HepG2 (cell line): ENCODE measurements around the gene GOLGA6C. TPM values are rescaled to one million over a fixed set of nuclear protein-coding genes. Genes with fewer than 3 reads are reported as not detected.
A peak's percentile ranks its signal among the peaks of the same experiment; 100 is the strongest.

ENCODE experiments used
- ATAC-seq: fragments of 200-7000 bp; cut with Tn5 transposase; 3 replicates; pipeline ENCODE4 v1.9.1; 2020; ENCODE audit warnings: mild to moderate bottlenecking, moderate library complexity
- BruUV-seq: library from RNA; stranded (reverse); fragments of 400-500 nt; replicated peaks from 2 replicates; lab custom pipeline; 2021; lab: Mats Ljungman, UMichigan
- CTCF ChIA-PET: fragments of 300-600 bp; formaldehyde crosslinking; extraction: SDS; loops from one replicate; lab custom pipeline; 2021; ENCODE audit warnings: low total read pairs, inconsistent platforms, low intra/inter-chr PET ratio; lab: Yijun Ruan, JAX
- POLR2A ChIA-PET: fragments of 350-600 bp; sonication (Branson Sonifier 250); formaldehyde crosslinking; loops from one replicate; lab custom pipeline; 2020; ENCODE audit warnings: antibody characterized with exemption, inconsistent platforms; lab: Yijun Ruan, JAX
- DNase-seq: peaks from one replicate; pipeline ENCODE4 v3.0.0-alpha.2; 2015; ENCODE audit warnings: low spot score
- FAIRE-seq: peaks from 3 replicates; lab custom pipeline; 2011; peaks lifted over from hg19 to GRCh38; lab: Jason Lieb, UNC
- H2AFZ ChIP-seq: one replicate; pipeline ENCODE4 v1.6.1; 2011; ENCODE audit warnings: low read length, inconsistent platforms
- H3K27ac ChIP-seq: fragments of 300-600 bp; 3 replicates; pipeline ENCODE4 v1.8.0; 2011; ENCODE audit warnings: mixed run types, mild to moderate bottlenecking, mixed read lengths, low read length, inconsistent platforms; ENCODE audit not compliant: insufficient read depth; ENCODE audit errors: extremely low read length
- H3K27me3 ChIP-seq, 2 experiments: fragments of 200-600 bp in 1 of 2; 2 replicates in 1 of 2; 3 replicates in 1 of 2; pipeline versions ENCODE4 v1.6.0 to v1.8.0; 2011; ENCODE audit warnings: low read length in 2 of 2, mild to moderate bottlenecking in 2 of 2, moderate library complexity in 2 of 2, inconsistent platforms in 1 of 2; ENCODE audit not compliant: insufficient read depth in 2 of 2, control insufficient read depth in 1 of 2
- H3K36me3 ChIP-seq, 2 experiments: fragments of 200-600 bp in 1 of 2; replicated peaks in 1 of 2; 2 replicates in 1 of 2; 3 replicates in 1 of 2; pipeline versions ENCODE4 v1.5.1 to v1.8.0; 2011; ENCODE audit warnings: low read length in 2 of 2, inconsistent platforms in 1 of 2; ENCODE audit not compliant: insufficient read depth in 2 of 2, control insufficient read depth in 1 of 2
- H3K4me1 ChIP-seq: 2 replicates; pipeline ENCODE4 v1.5.1; 2012; ENCODE audit warnings: low read length, inconsistent platforms; ENCODE audit not compliant: insufficient read depth
- H3K4me2 ChIP-seq: 2 replicates; pipeline ENCODE4 v1.6.0; 2011; ENCODE audit warnings: low read depth, low read length, inconsistent platforms
- H3K4me3 ChIP-seq, 3 experiments: fragments of 200-600 bp in 1 of 3; sonication (generic), shearing (Covaris generic) in 1 of 3; replicated peaks in 1 of 3; 2 replicates each; pipeline ENCODE4 v1.5.1; 2011 to 2016; ENCODE audit warnings: low read length in 3 of 3, inconsistent platforms in 2 of 3, low read depth in 2 of 3, mild to moderate bottlenecking in 2 of 3, control low read depth in 1 of 3, mixed read lengths in 1 of 3; ENCODE audit not compliant: insufficient read depth in 1 of 3
- H3K79me2 ChIP-seq: one replicate; pipeline ENCODE4 v1.6.1; 2011; ENCODE audit warnings: low read length, inconsistent platforms; ENCODE audit not compliant: insufficient read depth
- H3K9ac ChIP-seq: 2 replicates; pipeline ENCODE4 v1.6.0; 2011; ENCODE audit warnings: mild to moderate bottlenecking, low read depth, low read length, inconsistent platforms; ENCODE audit not compliant: insufficient read depth
- H3K9me3 ChIP-seq: 2 replicates; pipeline ENCODE4 v1.5.1; 2012; ENCODE audit warnings: mild to moderate bottlenecking, low read length
- H4K20me1 ChIP-seq: 2 replicates; pipeline ENCODE4 v1.6.0; 2011; ENCODE audit warnings: inconsistent platforms, mild to moderate bottlenecking, low read length, moderate library complexity; ENCODE audit not compliant: insufficient read depth
- AGO2 ChIP-seq: fragments of 200-400 bp; formaldehyde crosslinking; optimal IDR thresholded peaks from 2 replicates; pipeline ENCODE3; 2017; ENCODE audit warnings: mild to moderate bottlenecking, low read depth, low read length, moderate library complexity
- AKAP8 ChIP-seq: sonication (generic); formaldehyde crosslinking; IDR thresholded peaks from 2 replicates; pipeline ENCODE4 v1.5.1; 2020; ENCODE audit warnings: mild to moderate bottlenecking, missing genetic modification reagents
- CEBPG ChIP-seq: IDR thresholded peaks from 2 replicates; pipeline ENCODE4 v1.6.1; 2016
- CENPBD1 ChIP-seq: sonication (generic); formaldehyde crosslinking; IDR thresholded peaks from 2 replicates; pipeline ENCODE4 v1.8.0; 2022; ENCODE audit warnings: missing genetic modification reagents, low read depth, mild to moderate bottlenecking, borderline replicate concordance
- FOXP4 ChIP-seq: sonication (generic); formaldehyde crosslinking; IDR thresholded peaks from 2 replicates; pipeline ENCODE4 v1.4.0; 2020; ENCODE audit warnings: missing genetic modification reagents
- MAFG ChIP-seq: sonication (generic); formaldehyde crosslinking; IDR thresholded peaks from 2 replicates; pipeline ENCODE4 v1.5.1; 2020; ENCODE audit warnings: mild to moderate bottlenecking, missing genetic modification reagents
- POLR2AphosphoS5 ChIP-seq: IDR thresholded peaks from 2 replicates; pipeline ENCODE4 v1.6.1; 2012; ENCODE audit warnings: low read depth, low read length
- RBM22 ChIP-seq: fragments of 200-400 bp; formaldehyde crosslinking; optimal IDR thresholded peaks from 2 replicates; pipeline ENCODE3; 2017; ENCODE audit warnings: mild to moderate bottlenecking, low read length, moderate library complexity
- SRSF1 ChIP-seq: fragments of 200-400 bp; formaldehyde crosslinking; optimal IDR thresholded peaks from 2 replicates; pipeline ENCODE3; 2017; ENCODE audit warnings: mild to moderate bottlenecking, low read depth, low read length, moderate library complexity
- SUZ12 ChIP-seq: fragments of 150-350 bp; IDR thresholded peaks from 2 replicates; pipeline ENCODE4 v1.6.1; 2014; ENCODE audit warnings: low read depth, low read length
- U2AF2 ChIP-seq: fragments of 200-400 bp; formaldehyde crosslinking; IDR thresholded peaks from 2 replicates; pipeline ENCODE4 v1.6.1; 2017; ENCODE audit warnings: low read depth, mild to moderate bottlenecking, low read length
- ZFP37 ChIP-seq: sonication (generic); formaldehyde crosslinking; IDR thresholded peaks from 2 replicates; pipeline ENCODE4 v1.4.0; 2020; ENCODE audit warnings: missing genetic modification reagents, borderline replicate concordance
- ZMYM4 ChIP-seq: sonication (generic); formaldehyde crosslinking; IDR thresholded peaks from 2 replicates; pipeline ENCODE4 v1.8.1; 2023; ENCODE audit warnings: mild to moderate bottlenecking, missing genetic modification reagents
- ZNF292 ChIP-seq: sonication (generic); formaldehyde crosslinking; IDR thresholded peaks from 2 replicates; pipeline ENCODE4 v1.8.1; 2022; ENCODE audit warnings: mild to moderate bottlenecking, low read depth, missing genetic modification reagents, borderline replicate concordance
- ZNF580 ChIP-seq: IDR thresholded peaks from 2 replicates; pipeline ENCODE4 v1.6.1; 2016; ENCODE audit warnings: low read depth, borderline replicate concordance
- ZNF629 ChIP-seq: sonication (generic); formaldehyde crosslinking; conservative IDR thresholded peaks from 2 replicates; pipeline ENCODE4 v1.5.0; 2020; ENCODE audit warnings: missing genetic modification reagents
- ZNF687 ChIP-seq: sonication (generic); formaldehyde crosslinking; IDR thresholded peaks from 2 replicates; pipeline ENCODE4 v1.5.1; 2020; ENCODE audit warnings: mild to moderate bottlenecking, missing genetic modification reagents, moderate library complexity
- ZNF841 ChIP-seq: sonication (generic); formaldehyde crosslinking; IDR thresholded peaks from 2 replicates; pipeline ENCODE4 v1.8.1; 2023; ENCODE audit warnings: missing genetic modification reagents, borderline replicate concordance
- ZSCAN12 ChIP-seq: sonication (generic); formaldehyde crosslinking; IDR thresholded peaks from 2 replicates; pipeline ENCODE4 v1.9.0; 2021; ENCODE audit warnings: mild to moderate bottlenecking, missing genetic modification reagents
- WGBS: methylation state at CpG from one replicate; pipeline ENCODE4 v1.1.6; 2017; ENCODE audit warnings: low lambda C conversion rate; 5-methylcytosine and 5-hydroxymethylcytosine counted together
- in situ Hi-C: cut with HindIII; loops from 2 replicates; pipeline ENCODE4 v1.10.0; 2017; ENCODE audit warnings: low pct_unique_long_range_greater_than_20kb; ENCODE audit not compliant: extremely low pct_ligation_motif_present
- intact Hi-C: fragments of 100-400 bp; cut with micrococcal nuclease; formaldehyde crosslinking; loops from one replicate; pipeline ENCODE4 v1.10.0; 2022; ENCODE audit not compliant: unreplicated experiment
- polyA plus RNA-seq, 8 experiments: library from polyadenylated mRNA; depleted of rRNA in 3 of 8; stranded (reverse) in 7 of 8; unstranded in 1 of 8; fragments of >200 nt; fragmentation: Illumina TruSeq in 4 of 8; extraction: Trizol in 4 of 8; gene quantifications; 2 replicates each; pipeline versions ENCODE4 v1.2.1 to v1.2.3, GENCODE V29; 2011 to 2016; ENCODE audit warnings: low read depth in 4 of 8, missing spikeins in 1 of 8, mixed read lengths in 1 of 8; ENCODE audit not compliant: insufficient read depth in 1 of 8
- total RNA-seq, 5 experiments: library from RNA; depleted of rRNA; stranded (reverse); fragments of >200 nt; fragmentation: Illumina TruSeq; extraction: Trizol; gene quantifications; 2 replicates each; pipeline ENCODE4 v1.2.3, GENCODE V29; 2016; ENCODE audit warnings: low read depth in 1 of 5

GOLGA6C gene
- total and polyA plus RNA-seq, 2 of the 13 experiments (the other 11 are each of a cell fraction or from before 2014, with no cell fraction given): not detected

GRCh38 chr15:75211436-75212199 lies 46.5 kb upstream of the GOLGA6C start:
- FAIRE-seq: no peak
- Histone ChIP-seq H3K9me3 (no peaks in the 10 kb centered on the region), H3K79me2 (peaks cover 42% of the 10 kb centered on the region), H3K4me1 (peaks cover 11% of the 10 kb centered on the region; the same call in 1 of the 2 replicates), H4K20me1 (peaks cover 71% of the 10 kb centered on the region), H3K4me3 (no peak overlapping the region), H3K4me2 (no peak overlapping the region), H2AFZ (no peak overlapping the region), H3K36me3 (peaks cover 49 to 64% of the 10 kb centered on the region in 2 experiments; a peak in 4 of 5 replicates), H3K27ac (no peak overlapping the region), H3K27me3 (no peaks in the 10 kb centered on the region), H3K9ac (no peak overlapping the region)
- intact Hi-C loops (no loop called here), in situ Hi-C loops (no loop called here)
- 96% methylated on average over 8 of the region's 9 CpGs for WGBS
- ChIA-PET POLR2A (no interaction called here), CTCF (no interaction called here)
- DNase-seq: no peak
- BruUV-seq: no TSS peak
- ATAC-seq: no peak
- TF ChIP-seq ZNF292 (CRISPR knock-in tag) (no peak), SRSF1 (no peak), SUZ12 (no peak), CEBPG (no peak), POLR2AphosphoS5 (peak; percentile 43; the same call in 1 of the 2 replicates), AGO2 (peak; percentile 90), ZSCAN12 (CRISPR knock-in tag) (no peak), ZMYM4 (CRISPR knock-in tag) (no peak), ZNF580 (CRISPR knock-in tag) (no peak), FOXP4 (CRISPR knock-in tag) (no peak), MAFG (no peak), CENPBD1 (CRISPR knock-in tag) (no peak), RBM22 (peak; percentile 27), U2AF2 (no peak), ZNF687 (CRISPR knock-in tag) (no peak), ZFP37 (CRISPR knock-in tag) (no peak), AKAP8 (CRISPR knock-in tag) (no peak), ZNF841 (CRISPR knock-in tag) (no peak), ZNF629 (CRISPR knock-in tag) (no peak)
